HG03066 (cell line): ENCODE measurements around the gene TTI1.

ENCODE experiments used
- ATAC-seq: cut with Tn5 transposase; IDR thresholded peaks from one replicate; pipeline ENCODE4 v1.9.1; 2021; ENCODE audit warnings: low read depth; ENCODE audit not compliant: unreplicated experiment

Gene TTI1

DNA sequence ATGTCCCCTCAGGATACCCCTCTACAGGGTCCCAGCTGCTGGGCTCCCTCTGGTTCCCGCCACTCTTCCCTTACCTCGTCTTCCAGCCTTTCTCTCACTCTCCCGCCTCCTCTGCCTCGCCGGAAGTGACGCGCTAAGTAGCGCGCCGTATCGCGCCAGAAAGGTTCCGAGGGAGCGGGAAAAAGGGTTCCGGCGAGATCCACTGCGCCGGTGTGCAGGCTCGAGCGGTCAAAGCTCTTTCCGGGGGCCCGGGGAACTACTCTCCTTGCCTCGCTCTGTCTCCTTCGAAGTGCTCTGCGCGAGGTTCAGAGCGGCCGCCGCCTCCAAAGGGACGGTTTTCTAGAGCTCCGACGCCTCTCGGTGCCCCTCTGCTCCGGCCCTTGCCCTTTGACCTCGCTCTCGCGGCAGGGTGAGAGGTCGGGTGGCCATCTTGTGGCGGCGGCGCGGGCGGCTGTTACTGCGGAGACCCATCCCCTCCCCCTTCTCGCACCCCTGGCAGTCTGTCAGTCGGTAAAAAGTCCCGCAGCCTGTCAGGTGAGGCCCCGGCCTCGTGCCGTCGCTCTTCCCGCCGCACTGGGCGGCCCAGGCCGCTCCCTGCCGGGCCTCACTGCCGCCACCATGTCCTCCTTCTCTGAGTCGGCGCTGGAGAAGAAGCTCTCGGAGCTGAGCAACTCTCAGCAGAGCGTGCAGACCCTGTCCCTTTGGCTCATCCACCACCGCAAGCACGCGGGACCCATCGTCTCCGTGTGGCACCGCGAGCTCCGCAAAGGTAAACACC is at the start of gene TTI1, which contains the start of gene RPRD1B:
TTI1 (minus strand) TSS at position 127 of the 778 bp plus-strand sequence. CDS start 19,640 bp downstream, outside the sequence.
RPRD1B (plus strand) TSS at position 417 of the 778 bp plus-strand sequence; CDS start at position 619, 202 bp downstream.
- peak; percentile 79 for ATAC-seq

DNA sequence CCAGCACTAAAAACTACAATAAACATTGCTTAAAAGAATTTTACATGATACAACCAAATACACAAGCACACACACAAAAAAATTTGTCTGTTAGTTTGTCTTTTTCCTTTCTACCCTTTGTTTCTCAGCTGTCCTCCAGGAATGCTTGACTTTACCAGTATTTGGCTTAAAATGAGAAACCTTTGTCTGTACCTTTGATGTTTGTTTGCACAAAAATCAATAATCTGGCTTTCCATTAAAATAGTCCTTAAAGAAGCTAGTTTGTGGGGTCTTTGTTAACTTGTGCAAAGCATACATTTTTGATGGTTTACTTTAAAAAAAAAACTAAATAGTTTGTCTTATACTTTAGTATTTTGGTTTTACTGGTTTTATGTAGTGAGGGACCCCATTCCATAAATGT is 49.6 kb upstream of the TTI1 start:
- no peak for ATAC-seq

DNA sequence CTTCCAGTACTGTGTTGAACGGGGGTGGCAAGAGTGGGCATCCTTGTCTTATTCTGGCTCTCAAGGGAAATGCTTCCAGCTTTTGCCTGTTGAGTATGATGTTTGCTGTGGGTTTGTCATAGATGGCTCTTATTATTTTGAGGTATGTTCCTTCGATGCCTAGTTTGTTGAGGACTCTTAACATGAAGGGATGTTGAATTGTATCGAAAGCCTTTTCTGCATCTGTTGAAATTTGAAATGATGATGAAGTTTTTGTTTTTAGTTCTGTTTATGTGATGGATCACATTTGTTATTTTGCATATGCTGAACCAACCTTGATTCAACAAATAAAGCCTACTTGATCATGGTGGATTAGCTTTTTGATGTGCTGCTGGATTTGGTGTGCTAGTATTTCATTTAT is 48.3 kb upstream of the TTI1 start:
- no peak for ATAC-seq

DNA sequence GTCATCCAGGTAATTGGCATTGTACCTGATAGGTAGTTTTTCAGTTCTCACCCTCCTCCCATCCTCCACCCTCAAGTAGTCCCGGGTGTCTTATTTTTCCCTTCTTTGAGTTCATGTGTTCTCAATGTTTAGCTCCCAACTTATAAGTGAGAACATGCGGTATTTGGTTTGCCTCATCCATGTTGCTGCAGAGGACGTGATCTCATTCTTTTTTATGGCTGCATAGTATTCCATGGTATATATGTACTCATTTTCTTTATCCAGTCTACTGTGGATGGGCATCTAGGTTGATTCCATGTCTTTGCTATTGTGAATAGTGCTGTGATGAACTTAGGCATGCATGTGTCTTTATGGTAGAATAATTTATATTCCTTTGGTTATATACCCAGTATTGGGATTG is 46.1 kb upstream of the TTI1 start:
- ATAC-seq, result no peak

DNA sequence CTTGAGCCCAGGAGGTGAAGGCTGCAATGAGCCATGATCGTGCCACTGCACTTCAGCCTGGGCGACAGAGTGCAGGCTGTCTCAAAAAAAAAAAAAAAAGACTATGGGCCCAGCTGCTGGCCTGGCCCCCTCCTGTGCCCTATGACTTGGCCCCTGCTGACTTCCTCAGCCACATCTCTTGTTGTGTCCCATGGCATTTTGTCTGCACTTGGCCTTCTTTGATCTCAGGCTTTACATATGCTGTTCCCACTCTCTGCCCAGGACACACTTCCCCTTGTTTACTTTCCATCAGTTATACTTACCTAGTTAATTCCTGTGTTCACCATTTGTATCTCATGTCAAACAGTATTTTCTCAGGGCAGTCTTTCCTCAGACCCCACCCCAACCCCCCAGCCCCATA is 44.8 kb upstream of the TTI1 start:
- no peak for ATAC-seq

DNA sequence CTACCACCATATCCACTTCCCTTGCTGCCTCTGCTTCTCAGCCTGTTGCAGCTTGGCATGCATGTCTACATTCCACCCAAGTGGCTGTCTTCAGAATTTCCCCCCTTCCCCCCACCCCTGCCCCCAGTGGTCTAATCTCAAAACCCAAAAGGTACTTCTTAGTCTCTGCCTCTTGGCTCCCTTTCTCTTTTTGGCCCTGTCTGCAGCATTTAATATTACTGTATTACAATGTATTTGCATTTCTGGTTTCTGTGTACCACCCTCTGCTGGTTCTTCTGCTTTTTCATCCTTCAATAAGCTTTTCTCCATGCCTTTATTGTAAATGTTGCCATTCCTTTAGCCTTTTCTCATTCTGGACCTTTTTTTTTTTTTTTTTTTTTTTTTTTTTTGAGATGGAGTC is 43.3 kb upstream of the TTI1 start:
- no peak for ATAC-seq

DNA sequence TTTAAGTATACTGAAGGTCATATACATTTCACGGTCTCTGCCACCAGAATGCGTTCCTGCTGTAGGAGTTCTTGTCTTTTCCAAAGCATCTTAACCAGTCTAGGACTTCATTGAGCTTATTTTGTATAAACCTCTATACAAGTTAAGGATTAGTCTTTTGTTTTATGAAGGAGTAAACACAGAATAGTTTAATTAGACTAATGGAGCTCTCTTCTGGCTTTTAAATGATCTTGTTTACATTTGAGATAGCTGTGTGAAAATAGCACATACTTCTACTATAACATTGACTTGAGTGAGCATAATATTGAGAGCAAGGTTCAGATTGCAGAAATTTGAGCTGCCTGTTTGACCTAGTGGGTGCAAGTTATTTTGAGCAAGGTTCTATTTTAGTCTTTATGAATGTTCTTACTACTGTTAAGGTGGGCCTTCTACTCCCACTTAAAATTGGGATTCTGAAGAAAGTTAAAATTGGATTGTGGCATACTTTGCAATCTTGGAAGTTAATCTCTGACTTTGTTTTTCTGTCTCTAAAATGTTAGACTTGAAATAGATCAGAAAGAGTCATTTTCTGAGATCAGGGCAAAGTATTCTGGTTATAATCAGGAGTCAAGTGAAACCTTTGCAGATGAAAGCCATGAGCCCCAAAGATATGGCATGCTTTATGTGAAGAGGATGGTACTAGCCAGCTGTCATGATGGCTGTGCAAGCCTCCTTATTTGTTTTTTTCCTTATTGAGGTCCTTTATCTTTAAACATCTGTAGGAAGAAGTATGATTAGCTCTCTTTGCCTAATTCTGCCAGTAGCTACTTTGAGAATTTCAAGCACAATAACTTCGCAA is 42.1 kb upstream of the TTI1 start:
- ATAC-seq, result no peak

DNA sequence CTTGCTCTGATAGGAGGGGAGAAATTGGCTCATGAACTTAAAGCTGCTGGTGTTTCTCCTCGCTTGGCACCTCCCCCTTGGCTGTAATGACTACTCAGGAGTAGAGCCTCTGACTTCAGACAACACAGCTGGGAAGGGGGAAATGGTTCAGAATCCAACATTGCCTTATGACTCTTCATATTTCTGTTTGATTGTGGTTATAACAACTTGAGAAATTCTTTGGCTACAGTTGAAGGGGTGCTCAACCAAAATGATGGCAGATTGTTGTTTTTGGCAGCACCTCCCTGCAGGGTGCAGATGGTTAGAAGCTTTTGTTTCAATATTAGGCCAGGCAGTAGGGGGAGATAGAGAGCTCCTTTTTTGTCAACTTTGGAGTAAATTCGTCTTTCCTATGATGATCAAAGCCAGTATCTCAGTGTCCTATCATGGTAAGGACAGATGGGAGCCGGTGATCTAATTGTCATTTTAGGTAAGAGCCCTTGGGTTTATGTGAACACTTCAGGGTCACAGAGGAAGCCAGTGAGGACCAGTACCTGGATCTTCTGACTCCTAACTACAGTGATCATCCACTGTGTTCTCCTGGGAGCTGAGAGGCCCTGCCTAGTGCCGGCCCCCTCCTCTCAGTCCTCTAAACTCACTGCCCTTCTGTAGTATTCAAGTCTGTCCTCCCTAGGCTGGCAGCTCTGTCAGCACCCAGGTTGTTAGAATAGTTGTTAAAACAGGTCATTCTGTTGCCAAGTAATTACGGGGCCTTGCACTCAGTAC is 40.2 kb upstream of the TTI1 start:
- no peak for ATAC-seq

DNA sequence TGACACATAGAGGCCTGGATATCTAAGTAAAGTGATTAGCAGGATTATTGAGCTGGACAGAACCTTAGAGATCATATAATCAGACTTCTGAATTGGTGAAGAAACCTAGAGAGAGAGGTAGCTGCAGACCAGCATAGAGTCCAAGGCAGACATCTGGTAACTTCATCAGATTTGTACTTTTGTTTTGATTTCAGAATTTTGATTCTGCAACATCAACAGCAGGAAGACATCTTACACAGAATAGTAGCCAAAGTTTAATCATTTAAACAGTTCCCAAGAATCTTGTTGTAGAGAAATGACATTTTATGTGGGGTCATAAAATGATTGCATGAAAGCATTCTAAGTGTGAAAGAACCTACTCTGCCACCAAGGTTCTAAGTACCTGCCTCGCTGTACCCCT is 39.6 kb upstream of the TTI1 start:
- ATAC-seq, result no peak

DNA sequence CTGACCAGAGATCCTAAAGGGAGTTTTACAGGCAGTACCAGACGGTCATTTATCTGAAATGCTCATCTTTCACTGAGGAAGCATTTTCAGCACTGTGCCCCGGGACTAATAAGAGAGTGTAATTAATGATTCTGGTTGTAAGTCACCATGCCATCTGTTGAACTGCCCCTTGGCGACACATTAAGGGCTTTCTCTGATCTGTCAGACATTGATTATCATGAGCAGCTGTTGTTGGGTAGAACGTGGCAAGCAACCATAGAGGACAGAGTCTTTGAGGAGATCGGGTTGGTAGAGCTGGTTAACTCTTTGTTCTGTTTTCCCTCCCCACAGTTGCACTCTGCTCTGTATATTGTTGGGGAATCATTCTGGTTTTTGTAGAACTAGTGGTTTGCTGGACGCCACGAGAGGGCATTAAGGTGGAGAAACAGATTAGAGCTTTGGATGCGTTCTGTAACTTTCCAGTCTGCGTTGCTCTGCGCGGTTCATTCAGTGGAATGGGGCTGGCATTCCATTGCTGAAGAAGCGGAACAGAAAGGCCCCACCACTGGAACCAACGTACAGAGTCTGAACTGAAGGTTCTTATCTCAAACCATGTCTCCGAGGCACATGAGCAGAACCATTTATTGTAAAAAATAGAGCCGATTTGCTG is 34.6 kb upstream of the TTI1 start:
- no peak for ATAC-seq

DNA sequence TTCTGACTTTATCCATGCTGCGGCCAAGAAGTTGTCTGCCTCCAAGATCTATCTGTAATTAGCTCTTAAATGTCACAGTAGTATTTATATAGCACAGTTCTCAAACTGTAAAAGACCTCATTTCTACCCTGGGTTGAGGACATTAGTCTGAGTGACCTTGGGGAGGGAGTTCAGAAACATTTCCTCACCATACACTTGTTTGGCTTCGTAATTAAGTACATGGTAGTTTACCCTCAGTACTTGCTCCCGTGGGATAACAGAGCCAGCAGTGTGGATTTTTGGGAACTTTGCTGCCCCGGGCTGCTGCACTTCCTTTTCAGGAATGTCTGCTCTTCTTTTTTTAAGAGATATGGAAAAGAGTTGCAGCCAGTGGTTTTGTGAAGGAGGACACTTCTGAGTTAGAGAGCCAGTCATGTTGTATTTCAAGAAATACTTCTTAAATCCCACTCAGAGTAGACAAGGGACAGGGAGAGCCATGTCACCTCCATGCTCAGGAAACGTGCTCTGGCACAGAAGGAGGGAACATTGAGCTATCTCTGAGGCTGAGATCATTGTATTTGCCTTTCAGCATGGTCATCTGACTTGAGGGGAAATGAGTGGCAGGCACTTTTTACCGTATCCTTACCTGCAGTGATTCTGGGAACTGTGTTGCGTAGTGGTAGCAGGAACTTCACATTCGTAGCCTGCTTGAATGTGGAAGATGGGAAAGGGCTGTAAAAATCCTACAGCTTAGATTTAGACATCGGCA is 33.9 kb upstream of the TTI1 start:
- ATAC-seq, result no peak

DNA sequence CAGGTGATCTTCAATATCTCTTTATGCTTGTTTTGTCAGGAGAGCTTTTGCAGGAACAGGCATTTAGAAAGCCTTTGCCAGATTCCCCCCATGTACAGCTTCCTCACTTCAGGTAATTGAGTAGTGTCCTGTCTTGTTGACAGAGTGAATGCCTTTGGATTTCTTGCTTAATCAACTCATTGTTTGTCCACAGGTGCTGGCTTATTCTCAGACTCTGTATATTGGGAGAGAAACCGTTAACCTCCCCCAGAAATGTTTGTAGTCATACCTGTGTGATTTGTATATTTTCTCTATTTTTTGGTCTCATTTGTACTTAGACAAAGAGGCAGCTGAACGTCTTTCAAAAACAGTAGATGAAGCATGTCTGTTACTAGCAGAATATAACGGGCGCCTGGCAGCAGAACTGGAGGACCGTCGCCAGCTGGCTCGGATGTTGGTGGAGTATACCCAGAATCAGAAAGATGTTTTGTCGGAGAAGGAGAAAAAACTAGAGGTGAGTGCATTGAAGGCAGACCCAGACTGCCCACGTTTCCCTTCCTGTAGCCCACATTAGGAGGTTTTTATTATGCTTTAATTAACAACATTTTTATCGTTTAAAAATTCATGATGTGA is 32.6 kb upstream of the TTI1 start:
- ATAC-seq, result no peak

DNA sequence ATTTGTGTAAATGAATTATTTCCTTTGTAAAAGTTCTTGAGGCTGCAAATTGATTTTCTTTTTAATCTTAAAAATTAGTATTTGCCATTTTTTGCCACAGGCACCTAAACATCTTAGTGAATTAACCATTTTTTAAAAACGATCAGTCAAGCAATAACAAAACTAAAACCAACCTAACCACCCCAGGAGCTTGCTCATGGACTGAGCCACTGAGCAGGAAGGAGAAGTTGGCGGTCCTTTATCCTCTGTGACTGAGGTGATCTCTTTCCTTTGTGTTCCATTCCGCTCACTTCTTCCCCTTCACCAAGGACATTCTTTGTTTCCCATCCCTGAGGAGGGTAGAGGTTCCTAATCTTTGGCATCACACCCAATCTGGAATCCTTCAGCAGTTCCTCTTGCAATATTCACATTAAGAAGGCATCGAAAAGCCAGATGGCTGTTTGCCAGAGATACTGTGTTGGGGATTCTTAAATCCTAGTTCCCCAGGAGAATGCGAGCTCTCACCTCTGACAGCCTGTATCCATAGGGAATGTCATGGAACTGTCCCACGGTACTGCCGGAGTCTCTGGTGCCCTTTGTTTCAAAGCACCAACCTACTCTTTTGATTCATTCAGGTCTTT is 30.8 kb upstream of the TTI1 start:
- ATAC-seq, result no peak

DNA sequence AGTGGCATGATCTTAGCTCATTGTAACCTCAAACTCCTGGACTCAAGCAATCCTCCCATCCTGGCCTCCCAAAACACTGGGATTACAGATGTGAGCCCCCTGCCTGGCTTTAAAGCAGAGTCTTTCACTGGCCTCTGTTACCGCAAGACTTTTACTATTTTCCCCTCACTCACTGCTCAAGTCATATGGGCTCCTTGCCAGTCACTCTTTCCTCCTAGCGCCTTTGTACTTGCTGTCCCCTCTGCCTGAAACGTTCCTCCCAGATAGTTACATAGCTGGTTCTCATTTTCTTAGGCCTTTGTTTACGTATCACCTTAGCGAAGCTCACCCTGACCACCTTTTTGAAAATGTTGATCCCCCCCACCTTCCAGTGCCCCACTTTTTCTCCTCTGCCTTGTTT is 29.6 kb upstream of the TTI1 start:
- no peak for ATAC-seq

DNA sequence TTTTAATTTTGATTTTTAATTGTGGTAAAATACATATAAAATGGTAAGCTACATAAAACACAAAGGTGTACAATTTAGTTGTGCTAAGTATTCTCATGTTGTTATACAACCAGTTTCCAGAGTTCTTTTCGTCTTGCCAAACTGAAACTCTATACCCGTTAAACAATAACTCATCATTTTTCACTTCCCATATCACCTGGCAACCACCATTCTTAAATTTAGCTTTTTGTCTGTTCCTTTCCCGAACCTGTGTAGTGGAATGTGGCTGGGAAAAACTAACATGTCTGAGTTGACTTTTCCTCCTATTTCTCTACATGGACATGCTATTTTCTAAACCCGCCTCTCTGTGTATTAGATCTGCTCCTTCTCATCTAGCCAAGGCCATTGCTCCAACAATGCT is 27.9 kb upstream of the TTI1 start:
- ATAC-seq, result peak; percentile 49

DNA sequence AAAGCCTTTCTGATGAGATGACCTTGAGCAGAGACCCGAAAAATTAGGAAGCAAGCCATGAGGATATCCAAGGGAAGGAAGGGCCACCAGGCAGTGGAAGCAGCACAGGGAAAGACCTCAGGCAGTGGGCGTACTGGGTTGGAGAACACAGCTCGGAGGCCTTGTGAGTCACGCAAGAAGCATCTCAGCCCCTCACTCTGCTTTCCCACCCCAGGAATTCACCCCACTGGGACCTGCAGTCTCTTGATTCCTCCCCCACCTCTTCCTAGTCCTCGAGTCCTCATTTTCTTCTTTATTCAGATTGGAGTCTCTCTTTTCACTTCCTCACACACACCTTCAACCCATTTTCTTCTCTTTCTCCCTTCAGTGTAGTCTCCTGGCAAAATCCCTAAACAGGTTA is 27.3 kb upstream of the TTI1 start:
- no peak for ATAC-seq

DNA sequence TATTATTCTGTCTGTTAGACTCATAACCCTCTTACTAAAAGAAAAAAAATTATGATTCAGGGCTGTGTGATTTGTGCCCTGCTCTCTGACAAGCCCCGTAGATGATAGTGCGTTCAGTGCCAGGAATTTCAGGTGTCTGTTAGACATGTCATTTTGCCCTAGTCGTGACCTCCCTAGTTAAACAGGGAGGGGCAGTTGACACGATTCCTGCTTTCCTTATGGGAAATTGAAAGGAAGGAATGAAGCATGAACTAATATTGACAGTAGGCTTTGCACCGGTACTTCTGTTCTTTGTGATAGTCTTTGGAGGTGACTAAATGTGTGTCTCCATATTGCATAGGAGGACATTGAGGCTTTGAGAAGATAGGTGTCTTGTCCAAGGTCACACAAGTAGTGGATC is 26.6 kb upstream of the TTI1 start:
- ATAC-seq, result no peak

DNA sequence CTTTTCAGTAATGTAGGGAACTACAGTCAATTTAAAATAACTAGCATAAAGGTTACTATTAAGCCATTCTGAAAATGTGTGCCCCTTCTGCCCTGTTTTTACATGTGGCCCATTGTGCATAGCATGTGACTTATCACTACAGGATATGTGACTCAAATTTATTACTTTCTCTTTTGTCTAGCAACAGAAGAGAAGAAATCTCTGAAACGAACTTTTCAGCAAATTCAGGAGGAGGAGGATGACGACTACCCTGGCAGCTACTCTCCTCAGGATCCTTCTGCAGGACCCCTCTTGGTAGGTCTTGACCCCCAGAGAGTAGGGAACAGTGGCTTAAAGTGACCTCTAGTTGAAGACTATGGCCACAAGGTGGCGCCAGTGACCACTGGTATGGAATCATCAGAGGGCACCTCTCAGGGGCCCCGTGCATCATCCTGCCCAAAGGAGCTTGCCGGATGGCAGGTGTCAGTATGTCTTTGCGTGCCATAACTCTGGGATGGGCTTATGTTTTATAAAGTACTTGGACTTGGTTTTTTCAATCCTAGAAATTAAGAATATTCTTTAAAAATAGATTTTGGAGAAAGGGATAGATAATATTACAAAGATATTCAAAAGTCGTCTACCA is 24.2 kb upstream of the TTI1 start:
- ATAC-seq, result peak; percentile 65

DNA sequence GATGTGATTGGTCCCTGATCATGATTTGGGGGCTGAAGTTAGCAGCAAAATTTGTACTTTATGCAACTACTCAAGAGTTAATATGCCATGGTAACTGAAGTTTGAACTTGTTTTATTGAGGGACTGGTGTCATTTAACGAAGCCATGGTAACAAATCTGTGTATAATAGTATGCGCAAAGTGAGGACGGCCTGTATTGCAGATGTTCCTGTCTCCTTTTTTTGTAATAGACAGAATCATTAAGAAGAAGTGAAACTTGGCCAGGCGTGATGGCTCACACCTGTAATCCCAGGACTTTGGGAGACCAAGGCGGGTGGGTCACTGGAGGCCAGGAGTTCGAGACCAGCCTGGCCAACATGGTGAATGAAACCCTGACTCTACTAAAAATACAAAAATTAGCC is 22.6 kb upstream of the TTI1 start:
- no peak for ATAC-seq
